Large intestine (tissue), 12 donors: Measurements from ENCODE around the gene CDKN2AIP. TPM values are rescaled to one million over a fixed set of nuclear protein-coding genes. Genes with fewer than 3 reads are reported as not detected.
A peak's percentile ranks its signal among the peaks of the same experiment; 100 is the strongest.

Experiments
- DNase-seq, 2 donors: peaks; one replicate each; pipeline versions ENCODE4 v3.0.0 to v3.0.0-alpha.2; 2013
- H3K27ac ChIP-seq: one replicate; pipeline ENCODE4 v1.5.1; 2013; ENCODE audit warnings: low read length
- H3K27me3 ChIP-seq: 2 replicates; pipeline ENCODE4 v1.6.1; 2013; ENCODE audit warnings: low read length; ENCODE audit not compliant: control insufficient read depth, insufficient read depth
- H3K36me3 ChIP-seq: 2 replicates; pipeline ENCODE4 v1.6.1; 2013; ENCODE audit warnings: low read length; ENCODE audit not compliant: control insufficient read depth, insufficient read depth
- H3K4me1 ChIP-seq: one replicate; pipeline ENCODE4 v1.6.1; 2013; ENCODE audit warnings: low read length; ENCODE audit not compliant: control insufficient read depth, insufficient read depth
- H3K4me3 ChIP-seq: one replicate; pipeline ENCODE4 v1.5.1; 2013; ENCODE audit warnings: low read length
- H3K9me3 ChIP-seq: one replicate; pipeline ENCODE4 v1.6.1; 2013; ENCODE audit warnings: mild to moderate bottlenecking, low read depth, low read length, moderate library complexity; ENCODE audit not compliant: control insufficient read depth
- WGBS: methylation state at CpG from one replicate; pipeline ENCODE4 v1.1.5; 2013; ENCODE audit warnings: low lambda C conversion rate; ENCODE audit not compliant: insufficient coverage; 5-methylcytosine and 5-hydroxymethylcytosine counted together
- long read RNA-seq, 11 donors: transcript quantifications; one replicate each; lab custom pipeline, GENCODE V29; 2026
- polyA plus RNA-seq: library from polyadenylated mRNA; unstranded; fragments of 120-200 nt; gene quantifications from one replicate; pipeline ENCODE4 v1.2.1, GENCODE V29; 2013

The CDKN2AIP gene, protein sequence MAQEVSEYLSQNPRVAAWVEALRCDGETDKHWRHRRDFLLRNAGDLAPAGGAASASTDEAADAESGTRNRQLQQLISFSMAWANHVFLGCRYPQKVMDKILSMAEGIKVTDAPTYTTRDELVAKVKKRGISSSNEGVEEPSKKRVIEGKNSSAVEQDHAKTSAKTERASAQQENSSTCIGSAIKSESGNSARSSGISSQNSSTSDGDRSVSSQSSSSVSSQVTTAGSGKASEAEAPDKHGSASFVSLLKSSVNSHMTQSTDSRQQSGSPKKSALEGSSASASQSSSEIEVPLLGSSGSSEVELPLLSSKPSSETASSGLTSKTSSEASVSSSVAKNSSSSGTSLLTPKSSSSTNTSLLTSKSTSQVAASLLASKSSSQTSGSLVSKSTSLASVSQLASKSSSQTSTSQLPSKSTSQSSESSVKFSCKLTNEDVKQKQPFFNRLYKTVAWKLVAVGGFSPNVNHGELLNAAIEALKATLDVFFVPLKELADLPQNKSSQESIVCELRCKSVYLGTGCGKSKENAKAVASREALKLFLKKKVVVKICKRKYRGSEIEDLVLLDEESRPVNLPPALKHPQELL
- polyA plus RNA-seq = 32.1 TPM
- long read RNA-seq, donor 1, transcript CDKN2AIP-201 (3 exons, 2,646 nt) = major isoform, 6 of 7 reads
- long read RNA-seq, donor 1, partial matches to known transcripts = 0 of 7 reads
- long read RNA-seq, donor 1, other reads (novel, unspliced or antisense) = 0 of 7 reads
- long read RNA-seq, donor 2, transcript CDKN2AIP-201 (3 exons, 2,646 nt) = major isoform, 6 of 8 reads
- long read RNA-seq, donor 2, partial matches to known transcripts = 0 of 8 reads
- long read RNA-seq, donor 2, other reads (novel, unspliced or antisense) = 0 of 8 reads
- long read RNA-seq, donor 3, transcript CDKN2AIP-203 (3 exons, 2,721 nt) = major isoform, 8 of 17 reads
- long read RNA-seq, donor 3, transcript CDKN2AIP-201 (3 exons, 2,646 nt) = minor isoform, 7 of 17 reads
- long read RNA-seq, donor 3, partial matches to known transcripts = 0 of 17 reads
- long read RNA-seq, donor 3, other reads (novel, unspliced or antisense) = 0 of 17 reads
- long read RNA-seq, donor 4, partial matches to known transcripts = 0 of 3 reads
- long read RNA-seq, donor 4, other reads (novel, unspliced or antisense) = 0 of 3 reads
- long read RNA-seq, donor 5, transcript CDKN2AIP-201 (3 exons, 2,646 nt) = major isoform, 6 of 11 reads
- long read RNA-seq, donor 5, partial matches to known transcripts = 0 of 11 reads
- long read RNA-seq, donor 5, other reads (novel, unspliced or antisense) = 0 of 11 reads
- long read RNA-seq, donor 6, transcript CDKN2AIP-201 (3 exons, 2,646 nt) = major isoform, 9 of 15 reads
- long read RNA-seq, donor 6, transcript CDKN2AIP-203 (3 exons, 2,721 nt) = minor isoform, 5 of 15 reads
- long read RNA-seq, donor 6, partial matches to known transcripts = 0 of 15 reads
- long read RNA-seq, donor 6, other reads (novel, unspliced or antisense) = 0 of 15 reads
- long read RNA-seq, donor 7, partial matches to known transcripts = 0 of 1 reads
- long read RNA-seq, donor 7, other reads (novel, unspliced or antisense) = 0 of 1 reads
- long read RNA-seq, donor 8, transcript CDKN2AIP-203 (3 exons, 2,721 nt) = major isoform, 6 of 11 reads
- long read RNA-seq, donor 8, partial matches to known transcripts = 0 of 11 reads
- long read RNA-seq, donor 8, other reads (novel, unspliced or antisense) = 0 of 11 reads
- long read RNA-seq, donor 9, transcript CDKN2AIP-201 (3 exons, 2,646 nt) = major isoform, 10 of 13 reads
- long read RNA-seq, donor 9, partial matches to known transcripts = 0 of 13 reads
- long read RNA-seq, donor 9, other reads (novel, unspliced or antisense) = 0 of 13 reads
- long read RNA-seq, donor 10, transcript CDKN2AIP-203 (3 exons, 2,721 nt) = minor isoform, 7 of 17 reads
- long read RNA-seq, donor 10, transcript CDKN2AIP-201 (3 exons, 2,646 nt) = major isoform, 10 of 17 reads
- long read RNA-seq, donor 10, partial matches to known transcripts = 0 of 17 reads
- long read RNA-seq, donor 10, other reads (novel, unspliced or antisense) = 0 of 17 reads
- long read RNA-seq, donor 11, transcript CDKN2AIP-203 (3 exons, 2,721 nt) = major isoform, 8 of 12 reads
- long read RNA-seq, donor 11, partial matches to known transcripts = 0 of 12 reads
- long read RNA-seq, donor 11, other reads (novel, unspliced or antisense) = 0 of 12 reads

DNA sequence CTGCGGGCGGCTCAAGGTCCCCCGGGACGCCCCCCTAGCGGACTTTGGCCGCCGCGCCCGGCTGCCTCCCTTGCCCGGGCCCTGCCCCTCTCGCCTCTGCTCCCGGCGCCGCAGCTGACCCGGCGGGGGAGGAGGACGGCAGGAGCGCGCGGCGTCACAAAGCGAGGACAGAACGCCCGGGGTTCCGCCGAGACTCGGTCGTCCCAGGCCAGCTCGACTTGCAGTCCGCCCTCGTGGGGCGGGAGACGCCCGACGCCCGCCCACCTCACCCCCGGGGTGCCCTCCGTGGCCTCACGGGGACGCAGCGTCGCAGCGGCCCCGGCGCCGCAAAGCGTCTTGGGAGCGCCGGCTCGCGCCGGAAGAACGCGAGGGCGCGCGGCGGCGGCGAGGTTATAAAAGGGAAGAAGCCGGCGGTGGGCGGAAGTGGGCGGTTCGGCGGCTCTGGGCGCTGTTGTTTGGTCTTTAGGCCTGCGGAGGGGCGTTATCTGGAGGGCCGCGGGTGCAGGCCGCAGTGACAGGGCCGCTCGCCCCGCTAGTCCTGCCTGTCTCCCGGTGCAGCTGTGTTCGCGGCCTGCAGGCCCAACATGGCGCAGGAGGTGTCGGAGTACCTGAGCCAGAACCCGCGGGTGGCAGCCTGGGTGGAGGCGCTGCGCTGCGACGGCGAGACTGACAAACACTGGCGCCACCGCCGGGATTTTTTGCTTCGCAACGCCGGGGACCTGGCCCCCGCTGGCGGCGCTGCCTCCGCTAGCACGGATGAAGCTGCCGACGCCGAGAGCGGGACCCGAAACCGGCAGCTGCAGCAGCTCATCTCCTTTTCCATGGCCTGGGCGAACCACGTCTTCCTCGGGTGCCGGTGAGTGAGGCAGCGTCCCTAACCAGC is at the start of gene CDKN2AIP:
TSS of gene CDKN2AIP (plus strand) at position 423 of the 883 bp plus-strand sequence. CDS start at position 585, 162 bp downstream.
- WGBS = no CpG with 5 or more reads among the region's 109 CpGs

DNA sequence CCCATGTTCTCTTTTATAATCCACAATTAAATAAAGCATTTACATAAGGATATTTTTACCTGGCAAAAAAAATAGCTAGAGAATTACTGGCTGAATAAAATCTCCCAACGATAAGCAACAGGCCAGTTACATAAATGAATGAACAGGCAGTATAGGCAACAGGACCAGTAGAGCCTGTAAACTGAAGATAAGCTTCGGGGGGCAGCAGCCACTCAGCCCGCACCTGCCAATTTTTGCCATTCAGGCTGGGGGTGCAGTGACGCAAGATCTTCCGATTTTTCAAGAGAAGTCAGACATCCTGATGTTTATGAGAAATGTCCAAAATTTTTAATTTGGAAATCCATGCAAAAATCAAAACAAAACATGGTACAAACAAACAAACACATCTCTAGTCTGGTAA is 49.0 kb upstream of the CDKN2AIP start:
- 72% methylated on average over 2 of the region's 5 CpGs for WGBS
- no peaks in the 10 kb centered on the region for H3K9me3 ChIP-seq
- no peaks in the 10 kb centered on the region for H3K27me3 ChIP-seq
- DNase-seq = no peak
- H3K4me3 ChIP-seq = no peak overlapping the region
- no peaks in the 10 kb centered on the region for H3K36me3 ChIP-seq
- no peak overlapping the region for H3K27ac ChIP-seq
- H3K4me1 ChIP-seq = peaks cover 11% of the 10 kb centered on the region

More for the DNA sequence above, at the start of gene CDKN2AIP:
- H3K4me3 ChIP-seq = peak within 1 kb of the TSS; percentile 98
- H3K36me3 ChIP-seq = peaks cover 21% of the 10 kb centered on the region
- H3K9me3 ChIP-seq = peaks cover 8% of the 10 kb centered on the region
- no peaks in the 10 kb centered on the region for H3K27me3 ChIP-seq
- peak within 1 kb of the TSS; percentile 99 for H3K27ac ChIP-seq
- DNase-seq = peak; percentile 95 to 98
- H3K4me1 ChIP-seq = peaks cover 40% of the 10 kb centered on the region

DNA sequence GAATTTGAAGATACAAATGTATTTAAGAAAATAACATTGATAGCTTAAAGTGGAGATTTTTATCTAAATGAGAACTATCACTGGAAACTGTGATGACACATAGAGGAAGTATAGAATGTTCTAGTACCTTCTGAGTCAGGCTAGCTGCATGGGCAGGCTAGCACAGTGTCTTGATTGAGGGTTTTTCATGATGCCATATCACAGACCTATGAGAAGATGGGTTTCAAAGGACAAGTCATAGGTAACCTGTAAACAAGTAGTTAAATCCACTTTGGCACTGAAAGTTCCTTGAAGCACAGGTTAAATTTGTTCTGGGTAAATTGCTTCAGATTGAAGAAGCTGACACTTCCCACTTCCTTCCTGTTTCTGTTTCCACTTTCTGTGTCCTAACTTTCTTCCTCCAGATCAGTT is 48.2 kb upstream of the CDKN2AIP start:
- no peak overlapping the region for H3K27ac ChIP-seq
- no peak for DNase-seq
- H3K4me3 ChIP-seq = no peak overlapping the region
- H3K36me3 ChIP-seq = no peaks in the 10 kb centered on the region
- peaks cover 10% of the 10 kb centered on the region for H3K4me1 ChIP-seq
- no peaks in the 10 kb centered on the region for H3K9me3 ChIP-seq
- no peaks in the 10 kb centered on the region for H3K27me3 ChIP-seq

DNA sequence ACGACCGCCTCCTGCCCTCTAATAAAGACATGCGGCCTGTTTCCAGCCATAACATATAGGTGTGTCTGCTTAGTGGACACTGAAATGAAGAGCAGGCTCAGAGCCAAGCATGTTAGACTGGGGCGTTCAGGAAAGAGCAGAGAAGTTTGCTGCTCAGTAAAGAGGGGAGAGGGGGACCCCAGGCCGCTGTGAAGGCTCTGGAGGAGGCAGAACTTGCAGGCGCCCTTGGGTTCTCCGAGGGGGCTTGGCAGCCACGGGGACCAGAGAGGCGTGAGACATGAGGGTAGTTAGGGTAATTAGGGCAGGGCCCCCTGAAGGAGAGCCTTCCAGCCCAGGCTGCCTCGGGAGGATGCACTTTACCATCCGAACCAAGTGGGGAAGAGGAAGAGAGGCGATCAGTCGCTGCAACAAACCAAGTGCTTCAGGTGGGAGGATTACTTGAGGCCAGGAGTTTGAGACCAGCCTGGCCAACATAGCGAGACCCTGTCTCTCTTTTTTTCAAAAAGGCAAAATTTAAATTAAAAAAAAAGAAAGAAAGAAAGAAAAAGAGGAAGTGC is 46.6 kb upstream of the CDKN2AIP start:
- H3K4me3 ChIP-seq = peak overlapping the region; percentile 57

DNA sequence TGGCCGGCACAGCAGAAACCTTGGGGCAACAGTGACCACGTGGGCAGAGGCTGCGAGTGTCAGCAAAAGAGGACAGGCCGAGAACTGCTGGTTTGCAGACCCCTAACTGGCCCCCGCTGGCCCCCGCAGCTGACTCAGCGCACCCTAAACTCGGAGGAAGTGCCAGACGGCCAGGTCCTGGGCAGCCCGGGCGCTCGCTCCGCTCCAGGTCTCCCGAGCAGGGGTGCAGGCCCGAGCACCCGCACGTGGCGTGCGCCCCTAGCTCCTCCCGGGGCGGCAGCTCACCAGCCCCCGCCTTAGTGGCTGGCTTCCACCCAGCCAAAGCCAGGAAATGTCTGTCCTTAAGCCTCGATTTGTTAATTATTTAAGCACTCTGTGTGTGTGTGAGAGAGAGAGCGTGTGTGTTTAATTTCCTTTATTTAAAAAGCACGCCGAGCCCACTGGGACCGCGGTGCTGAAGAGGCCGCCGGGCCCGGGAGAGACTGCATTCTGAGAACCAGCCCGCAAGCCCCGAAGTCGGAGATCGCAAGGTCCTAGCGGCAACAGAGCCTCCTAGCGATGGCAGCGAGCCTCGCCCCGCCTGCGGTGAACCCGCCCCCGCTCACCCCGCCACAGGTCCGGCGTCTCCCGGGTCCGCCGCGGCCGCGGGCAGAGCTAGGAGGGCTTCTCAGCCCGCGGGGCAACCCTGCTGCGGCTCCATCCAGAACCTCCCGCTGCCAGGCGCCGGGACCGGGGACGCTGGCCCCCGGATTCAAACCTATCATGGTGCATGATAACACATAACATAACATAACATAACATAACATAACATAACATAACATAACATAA is 45.9 kb upstream of the CDKN2AIP start:
- H3K36me3 ChIP-seq = no peaks in the 10 kb centered on the region
- whole genome bisulfite sequencing = 19% methylated on average over 3 of the region's 61 CpGs
- peak overlapping the region; percentile 37 for H3K27ac ChIP-seq
- H3K4me3 ChIP-seq = peak overlapping the region; percentile 57
- H3K27me3 ChIP-seq = no peaks in the 10 kb centered on the region
- no peaks in the 10 kb centered on the region for H3K9me3 ChIP-seq
- DNase-seq = peak; percentile 58 to 78
- H3K4me1 ChIP-seq = peaks cover 4% of the 10 kb centered on the region

More for the DNA sequence above, 46.6 kb upstream of the CDKN2AIP start:
- WGBS = no CpG with 5 or more reads among the region's 14 CpGs
- Histone ChIP-seq H3K27ac (no peak overlapping the region), H3K36me3 (no peaks in the 10 kb centered on the region), H3K4me1 (peaks cover 4% of the 10 kb centered on the region), H3K27me3 (no peaks in the 10 kb centered on the region), H3K9me3 (no peaks in the 10 kb centered on the region)
- DNase-seq = no peak

DNA sequence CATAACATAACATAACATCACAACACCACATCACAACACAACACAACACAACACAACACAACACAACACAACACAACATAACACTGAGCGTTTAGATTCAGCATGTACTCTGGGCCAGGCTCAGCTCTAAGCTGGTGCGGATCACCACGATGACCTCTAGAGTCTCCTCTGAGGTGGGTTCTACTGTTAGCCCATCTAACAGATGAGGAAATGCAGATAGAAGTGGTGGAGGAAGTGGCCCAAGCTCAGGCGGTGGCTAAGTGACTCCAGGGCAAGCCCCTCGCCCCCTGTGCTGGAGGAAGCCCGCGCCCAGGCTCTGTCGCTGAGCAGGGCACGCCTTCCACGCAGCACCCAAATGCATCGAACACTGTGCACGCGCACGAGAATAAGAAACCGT is 45.3 kb upstream of the CDKN2AIP start:
- DNase-seq = no peak
- H3K9me3 ChIP-seq = no peaks in the 10 kb centered on the region
- no peaks in the 10 kb centered on the region for H3K27me3 ChIP-seq
- H3K27ac ChIP-seq = no peak overlapping the region
- peak overlapping the region; percentile 57 for H3K4me3 ChIP-seq
- peaks cover 4% of the 10 kb centered on the region for H3K4me1 ChIP-seq
- no CpG with 5 or more reads among the region's 15 CpGs for WGBS
- H3K36me3 ChIP-seq = no peaks in the 10 kb centered on the region

DNA sequence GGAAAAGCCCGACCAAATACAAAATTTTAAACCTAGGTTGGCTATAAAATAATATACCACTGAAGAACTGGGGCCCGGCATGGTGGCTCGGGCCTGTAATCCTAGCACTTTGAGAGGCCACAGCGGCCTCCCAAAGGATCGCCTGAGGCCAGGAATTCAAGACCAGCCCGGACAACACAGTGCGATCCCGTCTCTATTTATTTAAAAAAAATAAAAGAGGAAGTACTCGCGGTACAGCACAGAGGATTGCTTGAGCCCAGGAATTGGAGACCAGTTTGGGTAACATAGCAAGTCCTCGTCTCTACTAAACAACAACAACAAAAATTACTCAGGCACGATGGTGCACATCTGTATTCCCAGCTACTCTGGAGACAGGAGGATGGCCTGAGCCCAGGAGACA is 44.8 kb upstream of the CDKN2AIP start:
- H3K9me3 ChIP-seq = no peaks in the 10 kb centered on the region
- no peaks in the 10 kb centered on the region for H3K36me3 ChIP-seq
- H3K27me3 ChIP-seq = no peaks in the 10 kb centered on the region
- DNase-seq = no peak
- WGBS = 100% methylated on average over 1 of the region's 12 CpGs
- peaks cover 4% of the 10 kb centered on the region for H3K4me1 ChIP-seq
- H3K4me3 ChIP-seq = no peak overlapping the region
- H3K27ac ChIP-seq = no peak overlapping the region

DNA sequence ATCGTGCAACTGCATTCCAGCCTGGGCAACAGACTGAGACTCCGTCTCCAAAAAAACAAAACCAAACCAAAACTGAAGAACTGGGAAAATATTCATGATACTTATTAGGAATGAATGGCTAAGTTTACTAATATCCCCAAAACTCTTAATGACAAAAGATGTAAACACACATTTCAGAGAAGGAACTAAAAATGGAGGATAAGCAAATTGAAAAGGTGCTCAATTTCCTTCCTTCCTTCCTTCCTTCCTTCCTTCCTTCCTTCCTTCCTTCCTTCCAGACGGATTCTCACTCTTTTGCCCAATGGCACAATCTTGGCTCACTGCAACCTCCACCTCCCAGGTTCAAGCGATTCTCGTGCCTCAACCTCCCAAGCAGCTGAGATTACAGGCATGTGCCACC is 44.4 kb upstream of the CDKN2AIP start:
- no peaks in the 10 kb centered on the region for H3K27me3 ChIP-seq
- no peaks in the 10 kb centered on the region for H3K36me3 ChIP-seq
- peaks cover 7% of the 10 kb centered on the region for H3K4me1 ChIP-seq
- no peaks in the 10 kb centered on the region for H3K9me3 ChIP-seq
- H3K27ac ChIP-seq = no peak overlapping the region
- DNase-seq = no peak
- 100% methylated on average over 1 of the region's 5 CpGs for whole genome bisulfite sequencing
- H3K4me3 ChIP-seq = no peak overlapping the region
